SIG-M5 (cell line): ENCODE data around the gene CCNY.
A peak's percentile ranks its signal among the peaks of the same experiment; 100 is the strongest.

Experiments used
- DNase-seq: peaks from one replicate; lab custom pipeline; 2025; lab: John Stamatoyannopoulos, UW

The CCNY gene

GRCh38 chr10:35427543-35427942, 91.2 kb downstream of the CCNY start:
- DNase-seq = no peak

- no peak for DNase-seq
Measured at GRCh38 chr10:35428521-35428920, 92.2 kb downstream of the CCNY start.

- DNase-seq = no peak
Measured at GRCh38 chr10:35432781-35433338, 96.6 kb downstream of the CCNY start.

GRCh38 chr10:35433851-35434426, 97.6 kb downstream of the CCNY start:
- no peak for DNase-seq

- no peak for DNase-seq
Measured at GRCh38 chr10:35434533-35434932, 98.2 kb downstream of the CCNY start.

- DNase-seq = no peak
Measured at GRCh38 chr10:35435824-35436223, 99.5 kb downstream of the CCNY start.

GRCh38 chr10:35437829-35438228, 101.5 kb downstream of the CCNY start:
- DNase-seq = no peak

GRCh38 chr10:35438718-35439571, 102.6 kb downstream of the CCNY start:
- no peak for DNase-seq

- no peak for DNase-seq
Measured at GRCh38 chr10:35440016-35440415, 103.7 kb downstream of the CCNY start.

GRCh38 chr10:35442028-35442427, 105.7 kb downstream of the CCNY start:
- no peak for DNase-seq

GRCh38 chr10:35442592-35442991, 106.3 kb downstream of the CCNY start:
- DNase-seq = no peak

GRCh38 chr10:35443858-35444257, 107.5 kb downstream of the CCNY start:
- DNase-seq = no peak

- no peak for DNase-seq
Measured at GRCh38 chr10:35445150-35445884, 109.0 kb downstream of the CCNY start.

GRCh38 chr10:35446439-35446838, 110.1 kb downstream of the CCNY start:
- DNase-seq = no peak

GRCh38 chr10:35447693-35448407, 111.5 kb downstream of the CCNY start:
- DNase-seq = no peak

- DNase-seq = no peak
Measured at GRCh38 chr10:35448687-35449662, 112.7 kb downstream of the CCNY start.

- no peak for DNase-seq
Measured at GRCh38 chr10:35449944-35450343, 113.6 kb downstream of the CCNY start.

- DNase-seq = peak; percentile 4
Measured at GRCh38 chr10:35451151-35452016, 115.1 kb downstream of the CCNY start.

- DNase-seq = no peak
Measured at GRCh38 chr10:35452171-35452570, 115.9 kb downstream of the CCNY start.

GRCh38 chr10:35452847-35453246, 116.5 kb downstream of the CCNY start:
- DNase-seq = no peak
